T-cell (primary cell): Measurements from ENCODE around the gene CMC1. TPM values are rescaled to one million over a fixed set of nuclear protein-coding genes. Genes with fewer than 3 reads are reported as not detected.

Experiments used
- ATAC-seq, 4 experiments: fragments of 200-7000 bp in 3 of 4; fragments of 150-1000 bp in 1 of 4; cut with Tn5 transposase; replicated peaks in 1 of 4; 1 replicate in 3 of 4; 2 replicates in 1 of 4; pipeline ENCODE4 v1.10.0; 2021; ENCODE audit warnings: moderate library complexity in 3 of 4, mild to moderate bottlenecking in 2 of 4, moderate number of reproducible peaks in 1 of 4
- CTCF ChIA-PET, 2 donors: fragments of 300-600 bp; sonication (Branson Sonifier 250); formaldehyde crosslinking; loops; one replicate each; lab custom pipeline; 2022; ENCODE audit warnings: antibody characterized with exemption in 2 of 2; lab: Charles Lee
- POLR2A ChIA-PET, 2 donors: fragments of 300-600 bp; sonication (Branson Sonifier 250); formaldehyde crosslinking; loops; one replicate each; lab custom pipeline; 2022; ENCODE audit warnings: antibody characterized with exemption in 2 of 2; lab: Charles Lee
- DNase-seq, 35 experiments: peaks; one replicate each; pipeline versions ENCODE4 v3.0.0 to v3.0.0-alpha.2; 2013 to 2023
- H3K27ac ChIP-seq: one replicate; pipeline ENCODE4 v1.5.1; 2013; ENCODE audit warnings: low read length
- H3K27me3 ChIP-seq, 2 experiments: replicated peaks in 1 of 2; 1 replicate in 1 of 2; 2 replicates in 1 of 2; pipeline versions ENCODE4 v1.6.1 to v1.7.0; 2013; ENCODE audit warnings: low read length in 1 of 2, mixed read lengths in 1 of 2; ENCODE audit not compliant: control insufficient read depth in 2 of 2, insufficient read depth in 2 of 2; ENCODE audit errors: extremely low read depth in 1 of 2
- H3K36me3 ChIP-seq, 2 donors: 1 replicate in 1 of 2; 2 replicates in 1 of 2; pipeline versions ENCODE4 v1.6.1 to v1.7.0; 2013; ENCODE audit warnings: low read length in 1 of 2; ENCODE audit not compliant: control insufficient read depth in 2 of 2, insufficient read depth in 1 of 2; ENCODE audit errors: extremely low read depth in 1 of 2
- H3K4me1 ChIP-seq, 2 experiments: 1 replicate in 1 of 2; 2 replicates in 1 of 2; pipeline versions ENCODE4 v1.6.1 to v1.7.0; 2013; ENCODE audit warnings: low read length in 2 of 2, mixed read lengths in 1 of 2; ENCODE audit not compliant: insufficient read depth in 2 of 2, control insufficient read depth in 1 of 2; ENCODE audit errors: extremely low read depth in 1 of 2
- H3K4me3 ChIP-seq, 2 donors: 1 replicate in 1 of 2; 2 replicates in 1 of 2; pipeline versions ENCODE4 v1.5.1 to v1.7.0; 2013; ENCODE audit warnings: mild to moderate bottlenecking in 2 of 2, low read length in 1 of 2, moderate library complexity in 1 of 2; ENCODE audit not compliant: control insufficient read depth in 1 of 2; ENCODE audit errors: extremely low read depth in 1 of 2
- H3K9me3 ChIP-seq: 2 replicates; pipeline ENCODE4 v1.7.0; 2013
- H3K27ac Mint-ChIP-seq, 2 donors: one replicate each; pipeline ENCODE4 v1.8.0; 2020 to 2021; ENCODE audit warnings: mild to moderate bottlenecking in 2 of 2, mixed read lengths in 2 of 2
- H3K27me3 Mint-ChIP-seq, 2 donors: one replicate each; pipeline ENCODE4 v1.8.0; 2021 to 2022; ENCODE audit warnings: mixed read lengths in 2 of 2
- H3K36me3 Mint-ChIP-seq: one replicate; pipeline ENCODE4 v1.8.0; 2021; ENCODE audit warnings: mixed read lengths
- H3K4me1 Mint-ChIP-seq, 3 donors: one replicate each; pipeline ENCODE4 v1.8.0; 2020 to 2022; ENCODE audit warnings: mixed read lengths in 3 of 3, mild to moderate bottlenecking in 1 of 3
- H3K4me3 Mint-ChIP-seq, 3 donors: one replicate each; pipeline ENCODE4 v1.8.0; 2020 to 2022; ENCODE audit warnings: mild to moderate bottlenecking in 3 of 3, mixed read lengths in 3 of 3, moderate library complexity in 3 of 3
- H3K9me3 Mint-ChIP-seq, 3 donors: one replicate each; pipeline ENCODE4 v1.8.0; 2020 to 2022; ENCODE audit warnings: mixed read lengths in 3 of 3
- WGBS: methylation state at CpG from one replicate; pipeline ENCODE4 v1.1.5; 2013; ENCODE audit warnings: missing lambda C conversion rate; ENCODE audit not compliant: insufficient coverage; 5-methylcytosine and 5-hydroxymethylcytosine counted together
- total RNA-seq, 35 experiments: library from RNA in 6 of 35; stranded (reverse) in 6 of 35; fragments of 120-200 nt in 1 of 35; gene quantifications; one replicate each; pipeline versions ENCODE4 v1.2.1 to v1.2.4 and lab custom pipeline; 2013 to 2026

CMC1 gene
- total RNA-seq, 5 donors from 2014 or later (not counting 1 experiment from before 2014, with no cell fraction given) = 11.1 to 45.3 (median 18.8) TPM

DNA sequence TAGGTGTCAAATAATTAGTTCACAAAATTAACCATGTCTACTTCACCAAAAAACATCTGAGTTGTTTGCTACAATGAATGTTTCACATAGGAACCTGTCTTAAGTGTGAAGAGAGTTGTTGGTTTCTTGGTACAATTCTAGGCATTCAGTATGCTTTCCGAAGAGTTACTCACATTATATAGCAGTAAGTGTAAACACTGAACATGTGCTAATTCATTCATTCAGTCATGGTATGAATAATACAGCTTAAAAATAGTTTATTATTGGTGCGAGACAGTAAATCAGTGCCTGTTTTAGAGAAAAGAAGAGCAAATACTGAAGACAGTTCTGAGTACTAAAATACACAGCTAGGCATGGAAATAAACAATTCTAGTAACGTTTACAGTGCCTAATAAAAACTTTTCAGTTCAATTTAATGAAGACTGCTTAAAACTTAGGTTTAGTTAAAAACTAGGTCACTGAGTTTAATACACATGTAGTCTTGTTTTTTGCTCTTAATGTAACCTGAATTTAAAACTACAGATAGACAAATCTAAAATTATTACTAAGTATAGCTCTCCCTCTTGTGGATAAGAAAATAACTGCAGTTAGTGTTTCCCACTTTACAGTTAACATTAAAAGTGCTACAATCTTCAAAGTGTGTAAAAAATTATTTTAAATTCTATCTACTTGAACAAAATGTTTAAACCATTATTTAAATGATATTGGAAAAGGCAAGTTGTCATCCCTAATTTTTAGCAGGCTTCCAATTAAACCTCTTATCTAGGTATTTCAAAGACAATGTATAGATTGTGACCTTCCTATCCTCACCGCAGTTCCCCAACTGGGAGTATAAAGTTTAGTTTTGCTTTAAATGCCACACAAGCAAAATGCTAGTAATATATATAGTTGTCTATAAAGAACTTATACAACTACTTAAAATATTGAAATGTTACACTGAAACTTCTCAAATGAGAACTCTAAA lies 87.1 kb downstream of the CMC1 start:
- WGBS = no CpG with 5 or more reads among the region's 4 CpGs
- H3K9me3 Mint-ChIP-seq = no peaks in the 10 kb centered on the region
- ChIA-PET CTCF (interaction anchor here (0.7 to 6.3 kb wide), 23 partner anchors 9 to 1018 kb away, joined by 3 to 207 read pairs (median 8); partner anchors contain the start of genes EOMES (in 2 of the 2), AZI2 (in 1 of the 2) and ZCWPW2 (in 1 of the 2)), POLR2A (interaction anchor here (0.6 to 1.1 kb wide), 6 partner anchors 8 to 590 kb away, joined by 3 to 4 read pairs (median 3); no protein-coding TSS in a partner anchor)
- no peak overlapping the region for H3K27ac Mint-ChIP-seq
- no peak overlapping the region for H3K4me3 ChIP-seq
- H3K27me3 ChIP-seq = no peaks in the 10 kb centered on the region
- no peaks in the 10 kb centered on the region for H3K9me3 ChIP-seq
- ATAC-seq = peak in 2 of 4 experiments; percentile 56 to 64
- H3K4me1 Mint-ChIP-seq = peaks cover 0 to 30% (median 23%) of the 10 kb centered on the region in 3 donors
- DNase-seq = peak in 1 of 35 experiments; percentile 72
- no peak overlapping the region for H3K4me3 Mint-ChIP-seq
- peaks cover 0 to 9% of the 10 kb centered on the region in 2 donors for H3K36me3 ChIP-seq
- H3K4me1 ChIP-seq = peaks cover 0 to 4% of the 10 kb centered on the region in 2 experiments
- no peaks in the 10 kb centered on the region for H3K27me3 Mint-ChIP-seq
- H3K36me3 Mint-ChIP-seq = peaks cover 20% of the 10 kb centered on the region
- H3K27ac ChIP-seq = no peak overlapping the region

GRCh38 chr3:28334552-28334951 lies 93.1 kb downstream of the CMC1 start:
- H3K4me1 ChIP-seq = peaks cover 0 to 3% of the 10 kb centered on the region in 2 experiments
- DNase-seq (no peak), ATAC-seq (no peak)
- POLR2A ChIA-PET = no interaction called here
- Mint-ChIP-seq H3K27ac (no peak overlapping the region), H3K4me3 (no peak overlapping the region), H3K4me1 (peaks cover 12 to 17% (median 13%) of the 10 kb centered on the region in 3 donors), H3K27me3 (no peaks in the 10 kb centered on the region), H3K9me3 (no peaks in the 10 kb centered on the region), H3K36me3 (peaks cover 8% of the 10 kb centered on the region)
- no peaks in the 10 kb centered on the region for H3K27me3 ChIP-seq
- H3K9me3 ChIP-seq = no peaks in the 10 kb centered on the region
- CTCF ChIA-PET = interaction anchor here (0.6 to 3.8 kb wide), 8 partner anchors 8 to 1022 kb away, joined by 3 to 36 read pairs (median 4); partner anchors contain the start of genes AZI2 (in 1 of the 2), EOMES (in 1 of the 2) and ZCWPW2 (in 1 of the 2)
- H3K27ac ChIP-seq = no peak overlapping the region
- no peak overlapping the region for H3K4me3 ChIP-seq
- peaks cover 0 to 23% of the 10 kb centered on the region in 2 donors for H3K36me3 ChIP-seq

GRCh38 chr3:28335246-28335645 lies 93.8 kb downstream of the CMC1 start:
- no peaks in the 10 kb centered on the region for H3K9me3 Mint-ChIP-seq
- ATAC-seq = peak in 1 of 4 experiments; percentile 64
- no peak overlapping the region for H3K4me3 Mint-ChIP-seq
- Histone ChIP-seq H3K27ac (no peak overlapping the region), H3K36me3 (peaks cover 0 to 23% of the 10 kb centered on the region in 2 donors), H3K4me1 (peaks cover 0 to 3% of the 10 kb centered on the region in 2 experiments), H3K4me3 (no peak overlapping the region), H3K27me3 (no peaks in the 10 kb centered on the region), H3K9me3 (no peaks in the 10 kb centered on the region)
- H3K36me3 Mint-ChIP-seq = peaks cover 15% of the 10 kb centered on the region
- no peaks in the 10 kb centered on the region for H3K27me3 Mint-ChIP-seq
- WGBS = 0% methylated on average over 1 of the region's 2 CpGs
- POLR2A ChIA-PET = no interaction called here
- CTCF ChIA-PET = interaction anchor here (0.6 to 3.8 kb wide), 11 partner anchors 9 to 1023 kb away, joined by 3 to 36 read pairs (median 3); no protein-coding TSS in a partner anchor
- H3K27ac Mint-ChIP-seq = peak overlapping the region in 1 of 2 donors; percentile 13
- DNase-seq = no peak
- peaks cover 12 to 17% (median 15%) of the 10 kb centered on the region in 3 donors for H3K4me1 Mint-ChIP-seq

DNA sequence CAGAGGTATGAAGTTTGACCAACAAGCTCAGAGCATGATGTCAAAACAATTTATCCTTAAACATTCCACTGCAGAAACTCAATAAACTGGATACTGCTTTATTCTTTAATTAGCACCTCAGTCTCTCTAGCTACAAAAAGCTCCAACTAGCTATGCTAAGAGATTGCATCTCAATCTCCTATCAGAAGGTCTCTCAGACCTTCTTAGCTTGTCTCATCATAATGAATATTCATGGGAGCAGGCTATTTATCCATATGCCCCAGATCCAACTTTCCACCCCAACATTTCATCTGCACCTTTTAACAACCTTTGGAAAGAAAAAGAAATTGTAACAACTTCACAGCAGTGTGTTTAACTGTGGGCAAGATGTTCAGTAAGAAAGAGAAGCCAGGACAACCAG lies 95.8 kb downstream of the CMC1 start:
- Histone ChIP-seq H3K4me3 (no peak overlapping the region), H3K4me1 (peaks cover 0 to 3% of the 10 kb centered on the region in 2 experiments), H3K9me3 (no peaks in the 10 kb centered on the region), H3K27me3 (no peaks in the 10 kb centered on the region), H3K27ac (no peak overlapping the region), H3K36me3 (peaks cover 0 to 20% of the 10 kb centered on the region in 2 donors)
- no peaks in the 10 kb centered on the region for H3K9me3 Mint-ChIP-seq
- ChIA-PET CTCF (interaction anchor here (0.6 to 3.8 kb wide), 8 partner anchors 9 to 656 kb away, joined by 3 to 36 read pairs (median 4); partner anchors contain the start of gene AZI2 (in 1 of the 2)), POLR2A (interaction anchor here in 1 of 2 donors (0.6 kb wide), 1 partner anchor 11 kb away, joined by 5 read pairs; no protein-coding TSS in a partner anchor)
- H3K27ac Mint-ChIP-seq = no peak overlapping the region
- no peak overlapping the region for H3K4me3 Mint-ChIP-seq
- no peaks in the 10 kb centered on the region for H3K27me3 Mint-ChIP-seq
- no peak for DNase-seq
- ATAC-seq = no peak
- peaks cover 19 to 21% (median 20%) of the 10 kb centered on the region in 3 donors for H3K4me1 Mint-ChIP-seq
- H3K36me3 Mint-ChIP-seq = peaks cover 13% of the 10 kb centered on the region

- peaks cover 0 to 3% of the 10 kb centered on the region in 2 donors for H3K36me3 ChIP-seq
- H3K4me3 ChIP-seq = no peak overlapping the region
- peaks cover 5 to 13% of the 10 kb centered on the region in 2 experiments for H3K4me1 ChIP-seq
- H3K27ac ChIP-seq = no peak overlapping the region
- no peaks in the 10 kb centered on the region for H3K9me3 ChIP-seq
- H3K27ac Mint-ChIP-seq = peak overlapping the region in 1 of 2 donors; percentile 2
- H3K27me3 Mint-ChIP-seq = no peaks in the 10 kb centered on the region
- H3K36me3 Mint-ChIP-seq = peaks cover 9% of the 10 kb centered on the region
- H3K4me3 Mint-ChIP-seq = no peak overlapping the region
- ChIA-PET POLR2A (no interaction called here), CTCF (interaction anchor here in 1 of 2 donors (1.8 kb wide), 1 partner anchor 631 kb away, joined by 6 read pairs; no protein-coding TSS in a partner anchor)
- ATAC-seq (peak in 1 of 4 experiments; percentile 15), DNase-seq (no peak)
- H3K4me1 Mint-ChIP-seq = peaks cover 50 to 56% (median 55%) of the 10 kb centered on the region in 3 donors
- H3K9me3 Mint-ChIP-seq = no peaks in the 10 kb centered on the region
- H3K27me3 ChIP-seq = no peaks in the 10 kb centered on the region
These were observed 101.7 kb downstream of the CMC1 start for GRCh38 chr3:28343144-28343543.

GRCh38 chr3:28345690-28346089 lies 104.3 kb downstream of the CMC1 start:
- POLR2A ChIA-PET = no interaction called here
- peaks cover 12 to 26% of the 10 kb centered on the region in 2 experiments for H3K4me1 ChIP-seq
- H3K27ac ChIP-seq = no peak overlapping the region
- DNase-seq (no peak), ATAC-seq (no peak)
- Mint-ChIP-seq H3K27ac (peak overlapping the region in 1 of 2 donors; percentile 3), H3K4me1 (peaks cover 64 to 74% (median 66%) of the 10 kb centered on the region in 3 donors), H3K36me3 (no peaks in the 10 kb centered on the region), H3K27me3 (no peaks in the 10 kb centered on the region), H3K9me3 (no peaks in the 10 kb centered on the region), H3K4me3 (no peak overlapping the region)
- no peaks in the 10 kb centered on the region for H3K9me3 ChIP-seq
- no peak overlapping the region for H3K4me3 ChIP-seq
- no peaks in the 10 kb centered on the region for H3K36me3 ChIP-seq
- CTCF ChIA-PET = interaction anchor here (0.6 to 1.0 kb wide), 2 partner anchors 8 to 634 kb away, joined by 3 read pairs; no protein-coding TSS in a partner anchor
- no peaks in the 10 kb centered on the region for H3K27me3 ChIP-seq
- WGBS = no CpG with 5 or more reads among the region's 1 CpG
